ENCODE results near the gene MAD2L2. TPM values are rescaled to one million over a fixed set of nuclear protein-coding genes. Genes with fewer than 3 reads are reported as not detected.

The MAD2L2 gene
- total and polyA plus RNA-seq, 9 of the 15 experiments (the other 6 are each of a cell fraction or from before 2014, with no cell fraction given), result 12.4 to 286 (median 143) TPM

GRCh38 chr1:11671544-11672286 lies 9.2 kb downstream of the MAD2L2 start (continued):
- TF ChIP-seq SMAD4 (CRISPR knock-in tag; conservative IDR thresholded peaks at IDR 0.05), result peak; percentile 67
- TF ChIP-seq ZNF280B (CRISPR knock-in tag; IDR thresholded peaks at IDR 0.05), result no peak
- no peak for TF ChIP-seq MITF (IDR thresholded peaks at IDR 0.05)
- no peak for TF ChIP-seq FUS (optimal IDR thresholded peaks at IDR 0.05; ENCODE audit: low read depth, low read length)
- TF ChIP-seq SIN3B (IDR thresholded peaks at IDR 0.05; ENCODE audit: low read depth), result 0 out of 2 replicates have a peak, but pooled peaks have one; percentile 8
- TF ChIP-seq KLF6 (CRISPR knock-in tag; IDR thresholded peaks at IDR 0.05; ENCODE audit: borderline replicate concordance), result no peak
- no peak for TF ChIP-seq TCF7 (IDR thresholded peaks at IDR 0.05; ENCODE audit: borderline replicate concordance)
- TF ChIP-seq ARID3A (IDR thresholded peaks at IDR 0.05; ENCODE audit: borderline replicate concordance, low read depth, low read length), result no peak
- no peak for TF ChIP-seq ZHX1 (conservative IDR thresholded peaks at IDR 0.05; ENCODE audit: low read length)
- no peak for TF ChIP-seq PURB (CRISPR knock-in tag; IDR thresholded peaks at IDR 0.05; ENCODE audit: low read depth)
- TF ChIP-seq NR4A1 (CRISPR knock-in tag; IDR thresholded peaks at IDR 0.05), result no peak
- 0 out of 2 replicates have a peak, but pooled peaks have one; percentile 19 for TF ChIP-seq NR4A1 (tag; IDR thresholded peaks at IDR 0.05)
- no peak for TF ChIP-seq NCOA6 (IDR thresholded peaks at IDR 0.05)
- TF ChIP-seq VEZF1 (CRISPR knock-in tag; IDR thresholded peaks at IDR 0.05), result peak; percentile 74
- no peak for TF ChIP-seq IFI16 (CRISPR knock-in tag; IDR thresholded peaks at IDR 0.05)
- no peak for TF ChIP-seq IRF9 (tag; IDR thresholded peaks at IDR 0.05)
- peak; percentile 44; the same call in 1 of the 2 replicates for TF ChIP-seq KLF13 (tag; IDR thresholded peaks at IDR 0.05; ENCODE audit: borderline replicate concordance, low read depth)
